ENCODE results near the gene WDFY3. TPM values are rescaled to one million over a fixed set of nuclear protein-coding genes. Genes with fewer than 3 reads are reported as not detected.

Gene WDFY3
- total and polyA plus RNA-seq, 2 experiments from 2014 or later: 7.7 to 55.9 TPM

DNA sequence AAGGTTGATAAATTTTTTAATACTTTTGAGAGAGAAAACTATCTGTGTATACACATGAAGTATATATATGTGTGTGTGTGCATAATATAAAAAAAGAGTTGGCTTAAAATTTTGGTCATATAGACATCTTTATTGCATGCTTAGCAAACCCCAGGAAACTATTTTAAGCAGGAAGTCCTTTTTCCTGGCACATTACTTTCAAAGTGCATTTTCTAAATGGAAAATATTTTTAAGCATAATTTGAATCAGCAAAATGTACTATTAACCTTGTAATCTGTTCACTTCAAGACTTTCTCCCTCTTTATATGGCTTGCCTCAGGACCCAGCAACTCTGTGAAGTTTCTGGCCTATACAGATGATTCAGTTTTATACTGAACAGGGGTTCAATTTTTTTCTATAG lies 277.3 kb downstream of the WDFY3 start:
- Histone ChIP-seq H3K4me3 (no peak overlapping the region), H3K4me1 (ENCODE audit: insufficient read depth) (no peaks in the 10 kb centered on the region), H3K9me2 (replicated peaks; ENCODE audit: insufficient read depth) (no peaks in the 10 kb centered on the region), H3K79me2 (no peaks in the 10 kb centered on the region), H2AFZ (no peak overlapping the region), H3K27ac (no peak overlapping the region), H3K36me3 (replicated peaks; ENCODE audit: insufficient read depth, low read depth) (no peaks in the 10 kb centered on the region), H3K4me2 (no peak overlapping the region), H3K27me3 (no peaks in the 10 kb centered on the region), H4K20me1 (ENCODE audit: insufficient read depth, poor library complexity, severe bottlenecking) (no peaks in the 10 kb centered on the region), H3K9me3 (ENCODE audit: low read depth) (no peaks in the 10 kb centered on the region)
- no peak for DNase-seq (ENCODE audit: low spot score)
- TF ChIP-seq EZH2 (IDR thresholded peaks at IDR 0.05; ENCODE audit: borderline replicate concordance): no peak
- TF ChIP-seq CTCF (IDR thresholded peaks at IDR 0.05; ENCODE audit: poor library complexity): no peak
- no peak for TF ChIP-seq EZH2phosphoT487 (IDR thresholded peaks at IDR 0.05; ENCODE audit: low read depth, severe bottlenecking, unreplicated experiment)

DNA sequence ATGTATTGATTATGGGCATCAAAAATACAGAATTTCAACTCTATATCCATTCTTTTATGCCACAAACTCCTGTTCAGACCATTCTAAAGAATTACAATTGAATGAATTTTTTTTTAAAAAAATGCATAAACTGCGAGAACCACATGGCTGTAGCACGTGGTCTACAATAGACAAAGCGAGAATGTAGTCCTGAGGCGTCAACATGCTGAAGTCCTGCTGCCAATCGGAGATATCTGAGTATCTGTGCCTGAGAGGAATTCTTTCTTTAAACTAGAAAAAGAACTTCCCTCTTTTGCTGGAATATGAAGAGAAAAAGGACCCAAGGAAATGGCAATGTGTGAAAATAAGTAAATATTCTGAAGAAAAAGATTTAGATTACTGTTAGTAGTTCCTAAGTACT lies 277.9 kb downstream of the WDFY3 start:
- Histone ChIP-seq H3K36me3 (replicated peaks; ENCODE audit: insufficient read depth, low read depth) (no peaks in the 10 kb centered on the region), H4K20me1 (ENCODE audit: insufficient read depth, poor library complexity, severe bottlenecking) (no peaks in the 10 kb centered on the region), H3K27ac (no peak overlapping the region), H3K4me2 (no peak overlapping the region), H3K9me2 (replicated peaks; ENCODE audit: insufficient read depth) (no peaks in the 10 kb centered on the region), H3K79me2 (no peaks in the 10 kb centered on the region), H3K4me3 (no peak overlapping the region), H3K4me1 (ENCODE audit: insufficient read depth) (no peaks in the 10 kb centered on the region), H2AFZ (no peak overlapping the region), H3K27me3 (no peaks in the 10 kb centered on the region), H3K9me3 (ENCODE audit: low read depth) (no peaks in the 10 kb centered on the region)
- no peak for DNase-seq (ENCODE audit: low spot score)
- 95% methylated on average over 5 of the region's 5 CpGs for WGBS (ENCODE audit: low lambda C conversion rate, missing lambda C conversion rate)
- TF ChIP-seq EZH2 (IDR thresholded peaks at IDR 0.05; ENCODE audit: borderline replicate concordance): no peak
- no peak for TF ChIP-seq CTCF (IDR thresholded peaks at IDR 0.05; ENCODE audit: poor library complexity)
- TF ChIP-seq EZH2phosphoT487 (IDR thresholded peaks at IDR 0.05; ENCODE audit: low read depth, severe bottlenecking, unreplicated experiment): no peak

- WGBS (ENCODE audit: low lambda C conversion rate, missing lambda C conversion rate): 80% methylated on average over 1 of the region's 1 CpG
- H3K4me2 ChIP-seq: no peak overlapping the region
- H3K36me3 ChIP-seq (replicated peaks; ENCODE audit: insufficient read depth, low read depth): no peaks in the 10 kb centered on the region
- H3K27me3 ChIP-seq: no peaks in the 10 kb centered on the region
- no peaks in the 10 kb centered on the region for H4K20me1 ChIP-seq (ENCODE audit: insufficient read depth, poor library complexity, severe bottlenecking)
- no peaks in the 10 kb centered on the region for H3K9me3 ChIP-seq (ENCODE audit: low read depth)
- no peak overlapping the region for H2AFZ ChIP-seq
- H3K4me1 ChIP-seq (ENCODE audit: insufficient read depth): peaks cover 4% of the 10 kb centered on the region
- no peaks in the 10 kb centered on the region for H3K9me2 ChIP-seq (replicated peaks; ENCODE audit: insufficient read depth)
- H3K79me2 ChIP-seq: no peaks in the 10 kb centered on the region
- DNase-seq (ENCODE audit: low spot score): no peak
- no peak overlapping the region for H3K27ac ChIP-seq
- no peak for TF ChIP-seq EZH2 (IDR thresholded peaks at IDR 0.05; ENCODE audit: borderline replicate concordance)
- TF ChIP-seq CTCF (IDR thresholded peaks at IDR 0.05; ENCODE audit: poor library complexity): no peak
- no peak for TF ChIP-seq EZH2phosphoT487 (IDR thresholded peaks at IDR 0.05; ENCODE audit: low read depth, severe bottlenecking, unreplicated experiment)
- H3K4me3 ChIP-seq: no peak overlapping the region
Observed at GRCh38 chr4:84685105-84685504, 281.4 kb downstream of the WDFY3 start.

GRCh38 chr4:84684361-84684760 lies 282.1 kb downstream of the WDFY3 start:
- no peak for DNase-seq (ENCODE audit: low spot score)
- Histone ChIP-seq H3K27ac (no peak overlapping the region), H3K9me2 (replicated peaks; ENCODE audit: insufficient read depth) (no peaks in the 10 kb centered on the region), H3K27me3 (no peaks in the 10 kb centered on the region), H3K79me2 (no peaks in the 10 kb centered on the region), H2AFZ (no peak overlapping the region), H3K4me3 (no peak overlapping the region), H3K4me2 (no peak overlapping the region), H3K36me3 (replicated peaks; ENCODE audit: insufficient read depth, low read depth) (no peaks in the 10 kb centered on the region), H3K4me1 (ENCODE audit: insufficient read depth) (peaks cover 4% of the 10 kb centered on the region), H3K9me3 (ENCODE audit: low read depth) (no peaks in the 10 kb centered on the region), H4K20me1 (ENCODE audit: insufficient read depth, poor library complexity, severe bottlenecking) (no peaks in the 10 kb centered on the region)
- WGBS (ENCODE audit: low lambda C conversion rate, missing lambda C conversion rate): 94% methylated on average over 3 of the region's 3 CpGs
- TF ChIP-seq EZH2phosphoT487 (IDR thresholded peaks at IDR 0.05; ENCODE audit: low read depth, severe bottlenecking, unreplicated experiment) (no peak), CTCF (IDR thresholded peaks at IDR 0.05; ENCODE audit: poor library complexity) (no peak), EZH2 (IDR thresholded peaks at IDR 0.05; ENCODE audit: borderline replicate concordance) (no peak)

Measured in hepatocyte (in vitro differentiated cells).